SH-SY5Y (cell line): Measurements from ENCODE around the gene ACBD4.

Experiments
- GATA2 ChIP-seq: IDR thresholded peaks from 2 replicates; pipeline ENCODE4 v1.6.1; 2011; ENCODE audit warnings: mild to moderate bottlenecking, low read depth, low read length
- GATA3 ChIP-seq: IDR thresholded peaks from 2 replicates; pipeline ENCODE4 v1.6.1; 2011; ENCODE audit warnings: low read depth, mild to moderate bottlenecking, low read length, moderate library complexity

DNA sequence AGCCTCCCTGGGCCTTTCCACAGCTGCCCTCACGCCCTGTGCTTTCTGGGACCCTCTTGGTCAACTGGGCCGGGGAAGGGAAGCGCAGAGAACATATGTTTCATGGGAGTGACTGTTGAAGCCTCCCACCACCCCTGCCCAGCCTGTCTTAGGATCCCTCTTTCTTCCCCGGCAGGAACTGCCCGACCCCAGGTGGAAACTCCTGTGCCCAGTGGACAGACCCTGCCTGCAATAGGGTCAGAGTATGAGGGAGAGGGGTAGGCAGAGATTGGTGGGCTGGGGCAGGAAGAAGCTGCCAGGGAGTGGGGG is 36.7 kb downstream of the ACBD4 start:
- TF ChIP-seq GATA3 = no peak
- no peak for TF ChIP-seq GATA2
